Stimulated activated CD8-positive, alpha-beta memory T cell treated with anti-CD3 and anti-CD28 coated beads, Interleukin-15, amount 100 ng/mL, for 24 hours (primary cell): Measurements from ENCODE around the gene DNMT1.

Experiments used
- DNase-seq: peaks from one replicate; pipeline ENCODE4 v3.0.0-alpha.2; 2020; ENCODE audit warnings: low read depth

The DNMT1 gene

GRCh38 chr19:10092648-10093294 is 102.0 kb downstream of the DNMT1 start:
- DNase-seq: no peak

DNA sequence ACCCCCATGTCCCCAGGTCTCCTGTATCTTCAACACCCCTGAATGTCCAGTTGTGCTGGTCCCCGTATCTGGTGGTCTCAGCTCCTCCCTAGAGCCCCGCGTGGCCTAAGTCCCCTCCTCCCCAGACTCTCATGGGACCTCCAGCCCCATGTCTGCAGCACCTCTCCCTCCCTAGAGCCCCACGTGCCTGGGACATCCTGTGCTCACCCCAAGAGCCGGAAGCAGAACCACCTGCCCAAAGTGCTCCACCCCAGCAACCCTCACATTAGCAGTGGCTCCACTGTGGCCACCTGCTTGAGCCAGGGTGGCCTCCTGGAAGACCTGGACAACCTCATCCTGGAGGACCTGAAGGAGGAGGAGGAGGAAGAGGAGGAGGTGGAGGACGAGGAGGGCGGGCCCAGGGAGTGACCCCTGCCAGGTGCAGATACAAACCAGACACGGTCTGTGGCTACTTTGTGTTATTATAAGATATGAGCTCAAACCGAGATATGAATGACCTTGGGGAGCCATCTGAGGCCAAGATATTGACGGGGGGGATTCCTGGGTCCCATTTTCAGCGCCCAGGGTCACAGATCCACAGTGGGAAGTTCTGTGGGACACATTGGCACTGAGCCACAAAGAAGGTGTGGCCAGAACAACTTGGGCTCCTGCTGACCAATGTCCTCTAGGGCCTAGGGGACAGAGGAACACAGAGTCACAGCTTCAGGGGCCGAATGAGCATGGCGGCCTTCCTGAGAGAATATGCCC is 102.7 kb downstream of the DNMT1 start:
- DNase-seq: no peak

GRCh38 chr19:10091370-10091687 is 103.4 kb downstream of the DNMT1 start:
- no peak for DNase-seq

DNA sequence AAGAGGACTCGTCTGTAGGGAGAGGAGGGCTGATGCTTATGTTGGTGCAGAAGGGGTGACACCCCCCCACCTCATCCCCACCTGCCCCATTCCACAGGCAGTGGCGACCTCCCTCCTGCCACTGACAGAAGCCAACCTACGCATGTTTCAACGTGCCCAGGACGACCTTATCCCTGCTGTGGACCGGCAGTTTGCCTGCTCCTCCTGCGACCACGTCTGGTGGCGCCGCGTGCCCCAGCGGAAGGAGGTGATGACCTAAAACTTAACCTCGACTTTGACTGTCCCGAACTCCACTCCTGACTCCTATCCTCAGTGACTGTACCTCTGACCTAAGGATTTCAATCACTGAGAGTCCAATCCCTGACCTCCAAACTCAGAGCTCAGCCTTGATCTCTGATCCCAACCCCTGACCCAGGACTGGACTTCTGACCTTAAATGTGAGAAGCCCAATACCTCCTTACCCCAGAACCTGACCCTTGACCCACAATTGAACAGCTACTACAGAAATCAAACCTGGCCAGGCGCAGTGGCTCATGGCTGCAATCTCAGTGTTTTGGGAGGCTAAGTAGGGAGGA is 104.9 kb downstream of the DNMT1 start:
- DNase-seq: no peak

GRCh38 chr19:10088949-10089554 is 105.7 kb downstream of the DNMT1 start:
- no peak for DNase-seq

DNA sequence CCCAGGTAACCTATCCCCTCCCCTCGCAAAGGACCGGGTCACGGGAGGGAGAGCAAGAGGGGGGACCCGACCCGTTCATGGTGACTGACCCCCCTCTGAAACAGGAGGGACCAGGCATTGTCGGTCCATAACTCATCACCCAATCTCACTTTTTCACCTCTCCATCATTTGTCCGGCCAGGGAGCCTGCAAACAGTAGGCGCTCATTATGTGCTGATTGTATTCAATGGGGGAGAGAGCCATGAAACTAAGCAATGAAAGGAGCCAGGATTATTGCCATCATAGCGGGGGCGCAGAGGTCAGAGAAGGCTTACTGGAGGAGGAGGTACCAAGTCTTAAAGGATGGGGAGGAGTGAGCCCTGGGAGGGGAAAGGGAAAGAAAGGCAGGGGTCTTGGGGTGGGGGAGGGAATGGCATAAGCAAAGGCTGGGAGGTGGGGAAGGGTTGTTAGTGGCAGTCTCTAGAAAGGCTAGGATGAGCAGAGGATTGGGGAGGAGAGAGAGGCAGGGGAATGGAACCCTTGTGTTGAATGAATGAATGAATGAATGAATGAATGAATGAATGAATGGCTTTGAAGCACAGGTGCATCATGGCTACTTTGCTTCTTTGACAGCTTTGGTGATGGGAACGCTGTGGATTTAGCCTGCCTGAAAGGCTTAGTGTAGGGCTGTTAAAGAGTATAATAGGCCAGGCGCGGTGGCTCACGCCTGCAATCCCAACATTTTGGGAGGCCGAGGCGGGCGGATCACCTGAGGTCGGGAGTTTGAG is 107.3 kb downstream of the DNMT1 start:
- DNase-seq: no peak

DNA sequence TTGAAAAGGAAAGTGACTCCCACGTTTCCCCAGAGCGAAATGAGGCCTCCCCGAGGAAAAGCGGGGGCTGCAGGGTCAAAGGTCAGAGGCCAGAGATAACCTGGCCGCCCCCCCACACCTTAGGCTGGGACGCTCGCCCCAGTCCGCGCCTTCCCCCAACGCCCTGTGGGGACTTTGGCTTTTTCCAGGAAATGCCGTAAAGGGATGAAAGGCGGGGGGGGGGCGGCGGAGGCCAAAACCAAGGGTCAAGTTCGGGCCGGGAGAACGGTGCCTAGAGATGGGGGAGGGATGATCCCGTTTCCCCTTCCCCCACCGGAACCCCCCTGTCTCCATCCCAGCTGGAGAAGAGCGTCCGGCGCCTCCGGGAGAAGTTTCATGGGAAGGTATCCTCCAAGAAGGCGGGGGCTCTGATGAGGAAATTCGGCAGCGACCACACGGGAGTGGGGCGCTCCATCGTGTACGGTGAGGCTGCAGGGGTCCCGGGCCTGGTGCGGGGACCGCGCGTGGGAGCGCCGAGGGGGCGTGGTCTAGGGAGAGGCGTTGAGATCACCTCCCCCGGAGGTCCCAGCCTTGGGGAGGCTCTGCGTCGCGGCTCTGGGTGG is 108.1 kb downstream of the DNMT1 start:
- no peak for DNase-seq

GRCh38 chr19:10085641-10086590 is 108.8 kb downstream of the DNMT1 start, which contains the start of gene SHFL:
SHFL (plus strand) TSS chr19:10086317; CDS start chr19:10086428, 111 bp downstream.
- peak; percentile 64 for DNase-seq

DNA sequence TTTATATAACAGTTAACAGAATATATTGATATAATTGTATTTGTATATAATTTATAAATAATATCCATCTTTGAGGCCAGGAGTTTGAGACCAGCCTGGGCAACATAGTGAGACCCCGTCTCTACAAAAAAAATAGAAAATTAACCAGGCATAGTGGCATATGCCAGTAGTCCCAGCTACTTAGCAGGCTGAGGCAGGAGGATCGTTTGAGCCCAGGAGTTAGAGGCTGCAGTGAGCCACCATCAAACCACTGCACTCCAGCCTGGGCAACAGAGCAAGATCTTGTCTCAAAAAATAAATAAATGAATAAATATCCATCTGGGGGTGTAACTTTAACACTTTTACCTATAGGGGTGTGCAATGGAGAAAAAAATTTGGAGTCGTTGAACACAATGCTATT is 110.0 kb downstream of the DNMT1 start:
- DNase-seq: no peak

GRCh38 chr19:10083911-10084310 is 110.8 kb downstream of the DNMT1 start:
- no peak for DNase-seq
